ENCODE results near the gene MTMR10. TPM values are rescaled to one million over a fixed set of nuclear protein-coding genes. Genes with fewer than 3 reads are reported as not detected.

Gene MTMR10
- total RNA-seq, 2 donors from 2014 or later, result 23.3 to 25.0 TPM

- Histone ChIP-seq H3K4me1 (peaks cover 0 to 28% of the 10 kb centered on the region in 2 donors), H3K27ac (peak overlapping the region; percentile 73 to 78), H3K9me3 (no peaks in the 10 kb centered on the region), H3K36me3 (peaks cover 55% of the 10 kb centered on the region), H3K27me3 (no peaks in the 10 kb centered on the region), H3K4me3 (no peak overlapping the region)
- TF ChIP-seq CTCF (IDR thresholded peaks at IDR 0.05), result no peak
- DNase-seq (ENCODE audit: low spot score), result no peak
Observed at GRCh38 chr15:30922480-30923311, 68.7 kb downstream of the MTMR10 start.

GRCh38 chr15:30921781-30922479 lies 69.5 kb downstream of the MTMR10 start:
- TF ChIP-seq CTCF (IDR thresholded peaks at IDR 0.05), result no peak
- Histone ChIP-seq H3K36me3 (peaks cover 47% of the 10 kb centered on the region), H3K4me1 (peaks cover 0 to 28% of the 10 kb centered on the region in 2 donors), H3K9me3 (no peaks in the 10 kb centered on the region), H3K4me3 (no peak overlapping the region), H3K27me3 (no peaks in the 10 kb centered on the region), H3K27ac (peak overlapping the region; percentile 73 to 78)
- DNase-seq (ENCODE audit: low spot score), result no peak

GRCh38 chr15:30921106-30921505 lies 70.3 kb downstream of the MTMR10 start:
- peaks cover 0 to 28% of the 10 kb centered on the region in 2 donors for H3K4me1 ChIP-seq
- no peaks in the 10 kb centered on the region for H3K27me3 ChIP-seq
- no peak for TF ChIP-seq CTCF (IDR thresholded peaks at IDR 0.05)
- H3K27ac ChIP-seq, result peak overlapping the region; percentile 73 to 78
- DNase-seq (ENCODE audit: low spot score), result no peak
- H3K4me3 ChIP-seq, result no peak overlapping the region
- no peaks in the 10 kb centered on the region for H3K9me3 ChIP-seq
- H3K36me3 ChIP-seq, result peaks cover 40% of the 10 kb centered on the region

- no peak for DNase-seq (ENCODE audit: low spot score)
- no peaks in the 10 kb centered on the region for H3K9me3 ChIP-seq
- no peak overlapping the region for H3K4me3 ChIP-seq
- H3K36me3 ChIP-seq, result peaks cover 33% of the 10 kb centered on the region
- H3K27me3 ChIP-seq, result no peaks in the 10 kb centered on the region
- TF ChIP-seq CTCF (IDR thresholded peaks at IDR 0.05), result no peak
- peaks cover 0 to 28% of the 10 kb centered on the region in 2 donors for H3K4me1 ChIP-seq
- no peak overlapping the region for H3K27ac ChIP-seq
Observed at GRCh38 chr15:30919877-30920550, 71.4 kb downstream of the MTMR10 start.

- DNase-seq (ENCODE audit: low spot score), result no peak
- no peak overlapping the region for H3K27ac ChIP-seq
- H3K4me3 ChIP-seq, result no peak overlapping the region
- H3K4me1 ChIP-seq, result peaks cover 0 to 20% of the 10 kb centered on the region in 2 donors
- no peaks in the 10 kb centered on the region for H3K27me3 ChIP-seq
- no peaks in the 10 kb centered on the region for H3K9me3 ChIP-seq
- H3K36me3 ChIP-seq, result peaks cover 41% of the 10 kb centered on the region
- TF ChIP-seq CTCF (IDR thresholded peaks at IDR 0.05), result no peak
Observed at GRCh38 chr15:30918366-30918765, 73.1 kb downstream of the MTMR10 start.
